Panc1 (cell line): ENCODE measurements around the gene GABRA6.

Experiments
- POLR2AphosphoS5 ChIP-seq: IDR thresholded peaks from 2 replicates; pipeline ENCODE4 v1.6.1; 2012; ENCODE audit warnings: mild to moderate bottlenecking, low read depth, low read length, moderate library complexity
- TCF7L2 ChIP-seq: IDR thresholded peaks from 2 replicates; pipeline ENCODE4 v1.6.1; 2011; ENCODE audit warnings: mild to moderate bottlenecking, low read depth, low read length, inconsistent platforms
- TF ChIP-seq, protein P1 (sequence below): fragments of 450-650 bp; IDR thresholded peaks from 2 replicates; pipeline ENCODE4 v1.5.1; 2017; ENCODE audit warnings: mild to moderate bottlenecking
- TF ChIP-seq, protein P2 (sequence below), 2 experiments: IDR thresholded peaks; 2 replicates each; pipeline ENCODE4 v1.6.1; 2011 to 2012; ENCODE audit warnings: low read depth in 2 of 2, control low read depth in 1 of 2, low read length in 1 of 2, mild to moderate bottlenecking in 1 of 2, moderate library complexity in 1 of 2; ENCODE audit not compliant: insufficient read depth in 1 of 2

DNA sequence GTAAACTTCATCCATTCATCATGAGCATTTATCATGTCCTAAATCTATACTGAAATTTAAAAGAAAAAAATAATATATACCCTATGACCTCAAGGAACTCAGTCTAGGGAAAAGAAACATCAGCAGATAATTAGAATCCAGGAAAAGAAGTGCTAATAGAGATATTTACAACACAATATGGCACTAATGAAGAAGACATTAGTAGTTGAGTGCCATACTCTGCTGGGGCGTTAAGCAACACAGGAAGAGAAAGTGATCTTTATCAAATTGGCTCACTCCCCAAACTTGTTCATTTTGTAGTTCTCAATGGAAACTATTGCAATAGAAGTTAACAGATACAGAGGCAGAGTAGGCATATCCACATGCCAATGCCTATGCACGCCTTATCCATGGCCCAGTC is 27.5 kb downstream of the GABRA6 start:
- TF ChIP-seq, protein P1, sequence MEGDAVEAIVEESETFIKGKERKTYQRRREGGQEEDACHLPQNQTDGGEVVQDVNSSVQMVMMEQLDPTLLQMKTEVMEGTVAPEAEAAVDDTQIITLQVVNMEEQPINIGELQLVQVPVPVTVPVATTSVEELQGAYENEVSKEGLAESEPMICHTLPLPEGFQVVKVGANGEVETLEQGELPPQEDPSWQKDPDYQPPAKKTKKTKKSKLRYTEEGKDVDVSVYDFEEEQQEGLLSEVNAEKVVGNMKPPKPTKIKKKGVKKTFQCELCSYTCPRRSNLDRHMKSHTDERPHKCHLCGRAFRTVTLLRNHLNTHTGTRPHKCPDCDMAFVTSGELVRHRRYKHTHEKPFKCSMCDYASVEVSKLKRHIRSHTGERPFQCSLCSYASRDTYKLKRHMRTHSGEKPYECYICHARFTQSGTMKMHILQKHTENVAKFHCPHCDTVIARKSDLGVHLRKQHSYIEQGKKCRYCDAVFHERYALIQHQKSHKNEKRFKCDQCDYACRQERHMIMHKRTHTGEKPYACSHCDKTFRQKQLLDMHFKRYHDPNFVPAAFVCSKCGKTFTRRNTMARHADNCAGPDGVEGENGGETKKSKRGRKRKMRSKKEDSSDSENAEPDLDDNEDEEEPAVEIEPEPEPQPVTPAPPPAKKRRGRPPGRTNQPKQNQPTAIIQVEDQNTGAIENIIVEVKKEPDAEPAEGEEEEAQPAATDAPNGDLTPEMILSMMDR: no peak
- TF ChIP-seq, protein P2, sequence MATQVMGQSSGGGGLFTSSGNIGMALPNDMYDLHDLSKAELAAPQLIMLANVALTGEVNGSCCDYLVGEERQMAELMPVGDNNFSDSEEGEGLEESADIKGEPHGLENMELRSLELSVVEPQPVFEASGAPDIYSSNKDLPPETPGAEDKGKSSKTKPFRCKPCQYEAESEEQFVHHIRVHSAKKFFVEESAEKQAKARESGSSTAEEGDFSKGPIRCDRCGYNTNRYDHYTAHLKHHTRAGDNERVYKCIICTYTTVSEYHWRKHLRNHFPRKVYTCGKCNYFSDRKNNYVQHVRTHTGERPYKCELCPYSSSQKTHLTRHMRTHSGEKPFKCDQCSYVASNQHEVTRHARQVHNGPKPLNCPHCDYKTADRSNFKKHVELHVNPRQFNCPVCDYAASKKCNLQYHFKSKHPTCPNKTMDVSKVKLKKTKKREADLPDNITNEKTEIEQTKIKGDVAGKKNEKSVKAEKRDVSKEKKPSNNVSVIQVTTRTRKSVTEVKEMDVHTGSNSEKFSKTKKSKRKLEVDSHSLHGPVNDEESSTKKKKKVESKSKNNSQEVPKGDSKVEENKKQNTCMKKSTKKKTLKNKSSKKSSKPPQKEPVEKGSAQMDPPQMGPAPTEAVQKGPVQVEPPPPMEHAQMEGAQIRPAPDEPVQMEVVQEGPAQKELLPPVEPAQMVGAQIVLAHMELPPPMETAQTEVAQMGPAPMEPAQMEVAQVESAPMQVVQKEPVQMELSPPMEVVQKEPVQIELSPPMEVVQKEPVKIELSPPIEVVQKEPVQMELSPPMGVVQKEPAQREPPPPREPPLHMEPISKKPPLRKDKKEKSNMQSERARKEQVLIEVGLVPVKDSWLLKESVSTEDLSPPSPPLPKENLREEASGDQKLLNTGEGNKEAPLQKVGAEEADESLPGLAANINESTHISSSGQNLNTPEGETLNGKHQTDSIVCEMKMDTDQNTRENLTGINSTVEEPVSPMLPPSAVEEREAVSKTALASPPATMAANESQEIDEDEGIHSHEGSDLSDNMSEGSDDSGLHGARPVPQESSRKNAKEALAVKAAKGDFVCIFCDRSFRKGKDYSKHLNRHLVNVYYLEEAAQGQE (IDR thresholded peaks at IDR 0.05; ENCODE audit: insufficient read depth in 1 of 2, low read depth in 2 of 2, low read length in 1 of 2): no peak
- no peak for TF ChIP-seq TCF7L2
- no peak for TF ChIP-seq POLR2AphosphoS5
